ENCODE data around the gene ME3.

The ME3 gene

GRCh38 chr11:86483610-86483939 is 188.8 kb downstream of the ME3 start:
- DNase-seq, result no peak

DNA sequence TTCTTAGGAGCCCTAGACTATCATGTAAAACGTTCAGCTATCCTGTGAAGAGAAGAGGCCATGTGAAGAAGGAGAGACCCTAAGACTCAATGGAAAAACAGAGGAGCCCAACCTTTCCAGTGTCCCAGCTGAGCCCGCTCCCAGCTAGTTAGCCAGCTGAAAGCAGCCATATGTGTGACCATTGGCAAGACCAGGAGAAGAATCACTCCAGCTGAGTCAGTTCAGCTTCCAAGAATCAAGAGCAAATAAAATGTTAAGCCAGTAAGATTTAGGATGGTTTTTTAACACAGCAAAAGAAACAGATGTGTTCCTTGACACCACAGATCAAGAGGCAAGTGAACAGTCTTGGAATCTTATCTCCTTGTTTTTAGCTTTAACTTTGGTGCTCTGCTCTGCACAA is 189.7 kb downstream of the ME3 start:
- DNase-seq, result no peak

DNA sequence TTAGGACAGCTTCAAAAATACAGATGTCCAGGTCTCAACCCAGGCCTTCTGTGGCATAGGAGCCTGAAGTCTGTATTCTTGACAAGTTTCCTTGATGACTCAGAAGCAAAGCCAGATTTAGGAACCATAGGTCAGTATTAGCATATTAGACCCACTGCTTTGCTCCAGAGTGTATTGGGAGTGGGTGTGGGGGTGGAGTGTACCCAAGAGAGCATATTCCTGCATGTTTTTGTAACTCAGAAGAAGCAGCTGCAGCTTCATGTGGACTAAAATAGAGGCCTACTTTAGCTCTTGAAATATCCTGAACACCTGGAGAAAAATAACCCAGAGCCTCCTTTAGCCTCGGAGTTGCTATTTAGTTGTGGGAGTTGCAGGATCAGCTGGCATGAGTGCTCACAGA is 191.0 kb downstream of the ME3 start:
- no peak for DNase-seq

- no peak for DNase-seq
These were observed 194.1 kb downstream of the ME3 start for GRCh38 chr11:86478348-86478747.

DNA sequence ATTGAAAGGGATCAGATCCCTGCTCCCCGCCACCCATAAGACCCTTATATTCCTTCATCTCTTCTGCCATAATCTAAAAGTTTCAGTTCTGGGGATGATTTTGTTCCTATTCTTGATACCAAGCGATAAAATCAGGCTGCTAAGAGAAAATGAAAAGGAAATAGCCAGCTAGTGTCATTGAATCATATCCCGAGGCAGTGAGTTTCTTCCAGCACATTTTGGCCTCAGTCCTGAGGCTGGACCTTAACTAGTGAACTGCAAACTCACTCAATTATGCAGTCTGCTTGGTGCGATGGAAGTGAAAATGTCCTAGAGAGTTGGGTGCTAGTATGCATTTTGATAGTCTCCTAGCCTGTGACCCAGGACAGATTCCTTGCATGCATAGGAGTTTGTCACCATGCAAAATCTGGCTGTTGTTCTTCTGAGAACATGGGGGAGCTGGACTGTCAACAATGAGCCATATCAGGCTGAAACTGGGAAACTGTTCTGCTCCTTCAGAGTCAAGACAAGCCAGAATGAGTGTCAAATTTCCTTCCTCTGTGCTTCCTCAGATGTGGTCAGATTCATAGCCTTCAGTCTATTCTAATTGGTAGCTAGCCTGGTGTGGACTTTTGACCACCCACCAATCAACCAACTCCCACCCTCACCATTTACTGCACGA is 194.8 kb downstream of the ME3 start:
- DNase-seq, result no peak

GRCh38 chr11:86476109-86476861 is 196.1 kb downstream of the ME3 start:
- no peak for DNase-seq

GRCh38 chr11:86475027-86475426 is 197.4 kb downstream of the ME3 start:
- no peak for DNase-seq

DNA sequence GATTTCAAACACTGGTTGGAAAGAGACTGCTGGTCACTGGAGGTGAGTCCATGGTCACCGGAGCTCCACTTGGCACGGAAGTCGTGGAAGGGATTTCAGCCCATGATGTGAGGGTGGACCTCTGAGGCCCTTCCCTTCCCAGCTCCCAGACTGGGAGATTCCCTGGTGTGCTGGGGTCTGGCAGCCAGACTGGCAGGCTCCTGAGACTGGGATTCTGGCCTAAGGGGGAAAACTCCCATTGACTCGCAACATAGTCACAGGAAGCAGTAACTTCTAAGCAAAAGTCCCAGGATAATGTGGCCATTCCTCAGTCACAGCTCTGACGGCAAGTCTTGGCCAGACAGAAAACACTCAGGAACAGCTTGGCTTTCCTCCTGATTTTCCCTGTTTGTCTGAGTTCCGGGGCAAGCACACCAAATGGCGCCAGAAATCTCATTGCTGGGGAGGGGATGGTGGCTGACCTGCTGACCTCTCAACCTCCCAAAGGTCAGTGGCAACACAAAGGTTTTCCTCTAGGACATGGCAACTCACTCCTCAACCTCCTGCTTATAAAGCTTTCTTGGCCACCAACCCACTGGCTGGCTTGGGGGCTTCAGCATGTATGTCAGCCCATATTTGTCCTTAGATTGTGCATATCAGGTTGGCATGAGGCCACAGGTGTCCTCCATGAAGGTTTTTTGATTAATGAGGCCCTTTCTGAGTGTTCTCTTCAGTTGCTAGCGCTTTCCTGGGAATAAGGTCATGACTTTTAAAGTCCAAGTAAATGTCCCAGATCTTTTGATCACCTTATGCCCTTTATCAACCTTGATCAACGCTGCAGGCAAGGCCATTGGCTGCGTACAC is 198.2 kb downstream of the ME3 start:
- no peak for DNase-seq

DNA sequence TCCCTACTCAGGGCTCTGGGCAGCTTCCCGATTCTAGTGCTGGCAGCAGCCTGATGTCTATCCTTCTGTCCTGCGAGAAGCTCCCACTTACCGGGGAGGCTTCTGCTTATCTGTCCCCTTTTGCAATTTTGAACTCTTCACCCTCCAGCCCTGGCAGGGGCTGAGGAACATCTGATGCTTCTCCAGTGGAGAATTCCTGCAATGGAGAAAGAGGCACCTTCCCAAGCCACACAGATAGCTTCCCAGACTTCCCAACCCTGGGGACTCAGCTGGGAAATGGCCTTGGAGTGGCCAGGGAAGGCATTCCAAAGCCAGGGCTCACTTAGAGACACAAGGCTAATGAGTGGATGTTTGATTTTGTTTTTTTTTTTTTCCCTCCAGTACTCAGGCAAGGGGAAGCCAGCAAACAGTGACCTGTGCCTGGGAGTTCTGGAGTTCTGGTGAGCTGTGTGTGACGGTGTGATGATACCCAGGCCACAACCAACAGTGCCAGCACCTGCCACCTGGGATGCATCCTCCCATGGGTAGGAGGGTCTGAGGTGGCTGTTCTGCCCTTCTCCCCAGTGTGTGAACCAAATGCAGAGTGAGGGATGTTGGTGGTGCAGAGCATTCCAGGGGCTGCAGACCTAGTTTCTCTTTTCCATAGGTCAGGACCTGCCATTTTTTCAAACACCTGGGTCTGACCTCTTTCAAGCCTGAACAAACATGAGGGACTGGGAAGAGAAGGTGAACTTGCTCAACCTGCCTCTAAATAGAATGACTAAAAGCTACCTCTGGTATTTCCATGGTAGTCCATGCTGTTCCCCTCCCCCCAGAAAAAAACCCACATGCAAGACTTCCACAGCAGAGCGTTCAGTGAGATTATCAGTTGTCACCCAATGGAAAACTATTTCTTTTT is 202.7 kb downstream of the ME3 start:
- no peak for DNase-seq

- DNase-seq, result no peak
These were observed 204.2 kb downstream of the ME3 start for GRCh38 chr11:86468169-86468568.

DNA sequence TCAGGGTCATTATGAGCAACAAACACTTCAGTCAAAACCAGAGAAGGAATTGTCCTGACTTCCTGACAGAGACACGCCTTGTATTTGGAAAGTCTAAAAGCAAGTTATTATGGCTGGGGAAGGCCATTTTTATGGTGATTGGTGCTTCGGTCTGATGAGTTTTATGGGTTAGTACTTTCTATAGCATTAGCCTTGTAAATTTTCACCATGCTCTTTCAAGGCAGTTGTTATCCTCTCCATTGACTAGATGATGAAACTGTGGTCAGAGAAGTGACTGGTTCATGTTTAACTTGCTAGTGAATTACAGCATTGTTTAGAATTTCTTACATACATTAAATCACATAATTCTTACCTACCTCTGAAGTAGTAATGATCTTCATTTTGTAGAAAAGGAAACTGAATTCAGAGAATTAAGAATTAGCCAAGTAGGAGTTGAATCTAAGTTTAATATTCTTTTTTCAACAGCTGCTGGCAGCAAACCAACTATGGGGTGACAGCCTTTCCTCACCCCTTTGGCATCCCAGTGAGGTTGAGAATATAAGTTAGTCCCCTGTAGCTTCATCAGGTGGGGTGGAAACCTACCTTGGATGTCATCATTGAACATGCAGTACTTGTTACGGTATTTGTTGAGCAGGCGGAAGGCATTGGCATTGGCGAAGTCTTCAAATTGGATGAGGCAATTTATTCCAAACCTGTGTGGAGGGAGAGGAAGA is 207.8 kb downstream of the ME3 start:
- DNase-seq, result no peak

DNA sequence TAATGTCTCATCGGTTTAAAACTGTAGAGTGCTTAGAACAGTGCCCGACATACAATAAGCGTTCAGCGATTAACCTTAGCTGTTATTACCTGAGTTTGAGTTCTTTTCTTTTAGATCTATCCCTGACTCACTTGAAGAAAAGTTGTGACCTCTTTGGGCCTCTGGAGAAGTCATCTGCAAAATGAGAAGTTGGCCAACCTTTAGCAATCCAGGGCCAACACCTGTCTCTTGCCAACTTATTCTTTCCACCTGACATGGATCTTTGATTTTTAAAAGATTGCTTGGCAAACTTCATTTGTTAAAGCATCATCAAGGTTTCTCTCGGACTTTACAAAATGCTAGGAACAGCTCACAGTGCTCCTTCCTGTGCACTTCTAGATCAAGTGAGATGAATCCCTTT is 208.5 kb downstream of the ME3 start:
- DNase-seq, result no peak

DNA sequence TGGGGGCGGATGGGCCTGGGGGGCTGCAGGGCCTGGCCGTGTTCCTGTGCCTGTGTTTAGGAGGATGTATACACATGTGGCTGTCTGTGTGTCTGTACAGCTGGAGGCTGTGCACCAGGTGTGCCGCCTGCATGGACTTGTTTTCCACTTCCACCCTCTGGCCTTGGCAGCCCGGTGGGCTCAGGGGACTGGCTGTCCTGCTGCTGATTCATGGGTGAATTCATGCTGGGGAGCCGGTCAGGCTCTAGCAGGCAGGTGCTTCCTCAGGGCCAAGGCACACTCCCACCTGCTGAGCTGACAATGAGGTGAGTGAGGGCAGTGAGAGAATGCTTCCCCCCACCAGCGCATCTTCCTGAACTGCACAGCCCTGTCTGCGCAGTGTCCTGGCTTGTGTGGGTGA is 209.3 kb downstream of the ME3 start:
- no peak for DNase-seq

DNA sequence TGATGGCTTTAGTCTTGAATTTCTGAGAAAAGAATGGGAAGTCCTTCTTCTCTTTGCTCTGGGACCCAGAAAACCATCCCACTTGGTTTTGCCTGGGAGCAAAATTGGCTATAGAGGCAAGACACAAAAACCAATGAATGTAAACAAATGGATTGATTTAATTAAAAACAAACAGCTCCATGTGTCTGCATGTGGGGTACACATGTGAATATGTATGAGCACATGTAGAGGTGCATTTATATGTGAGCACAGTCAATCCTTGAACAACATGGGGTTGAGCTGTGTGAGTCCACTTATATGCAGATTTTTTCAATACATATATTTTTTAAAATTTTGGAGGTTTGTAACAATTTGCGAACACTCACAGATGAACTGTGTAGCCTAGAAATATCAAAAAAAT is 210.5 kb downstream of the ME3 start:
- DNase-seq, result no peak

DNA sequence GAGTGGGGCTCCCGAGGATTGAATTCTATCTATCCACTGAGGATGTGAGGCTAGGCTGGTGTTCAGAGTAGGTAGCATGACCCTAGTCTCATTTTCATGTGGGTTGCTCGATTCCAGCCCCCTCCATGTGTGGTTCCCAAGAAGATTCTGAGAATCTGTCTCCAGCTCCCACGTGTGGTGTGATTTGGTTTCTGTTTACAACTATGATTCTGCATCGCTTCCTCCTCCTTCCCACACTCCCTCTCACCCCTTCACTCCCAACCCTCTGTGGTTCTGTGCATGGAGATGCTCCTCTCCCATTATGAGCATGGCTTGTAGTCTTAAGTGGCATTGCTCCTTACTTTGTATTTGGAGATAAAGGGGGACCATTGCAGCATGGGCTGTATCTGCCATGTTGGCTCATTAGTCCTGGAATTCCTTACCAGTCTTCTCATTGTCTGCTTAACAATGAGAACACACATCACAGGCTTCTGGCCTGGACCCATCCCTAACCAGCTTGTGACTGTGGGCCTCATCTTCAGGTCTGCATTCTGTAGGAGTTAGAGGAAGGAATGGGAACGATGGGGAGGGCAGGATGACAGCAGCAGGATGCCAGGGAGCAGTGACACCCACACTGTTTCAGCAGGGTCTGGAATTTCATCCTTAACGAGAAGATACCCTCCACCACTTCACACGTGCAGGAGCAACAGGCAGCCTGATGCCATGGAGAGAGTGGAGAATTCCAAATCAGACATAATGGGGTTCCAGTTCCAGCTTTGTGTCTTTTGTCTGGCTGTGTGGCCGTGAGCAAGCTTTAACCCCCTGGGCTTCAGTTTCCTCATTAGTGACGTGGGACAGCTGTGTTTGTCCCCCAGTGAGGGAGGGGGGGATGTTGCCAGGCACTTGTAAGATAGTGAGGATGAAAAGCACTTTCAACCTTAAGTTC is 211.7 kb downstream of the ME3 start:
- no peak for DNase-seq

DNA sequence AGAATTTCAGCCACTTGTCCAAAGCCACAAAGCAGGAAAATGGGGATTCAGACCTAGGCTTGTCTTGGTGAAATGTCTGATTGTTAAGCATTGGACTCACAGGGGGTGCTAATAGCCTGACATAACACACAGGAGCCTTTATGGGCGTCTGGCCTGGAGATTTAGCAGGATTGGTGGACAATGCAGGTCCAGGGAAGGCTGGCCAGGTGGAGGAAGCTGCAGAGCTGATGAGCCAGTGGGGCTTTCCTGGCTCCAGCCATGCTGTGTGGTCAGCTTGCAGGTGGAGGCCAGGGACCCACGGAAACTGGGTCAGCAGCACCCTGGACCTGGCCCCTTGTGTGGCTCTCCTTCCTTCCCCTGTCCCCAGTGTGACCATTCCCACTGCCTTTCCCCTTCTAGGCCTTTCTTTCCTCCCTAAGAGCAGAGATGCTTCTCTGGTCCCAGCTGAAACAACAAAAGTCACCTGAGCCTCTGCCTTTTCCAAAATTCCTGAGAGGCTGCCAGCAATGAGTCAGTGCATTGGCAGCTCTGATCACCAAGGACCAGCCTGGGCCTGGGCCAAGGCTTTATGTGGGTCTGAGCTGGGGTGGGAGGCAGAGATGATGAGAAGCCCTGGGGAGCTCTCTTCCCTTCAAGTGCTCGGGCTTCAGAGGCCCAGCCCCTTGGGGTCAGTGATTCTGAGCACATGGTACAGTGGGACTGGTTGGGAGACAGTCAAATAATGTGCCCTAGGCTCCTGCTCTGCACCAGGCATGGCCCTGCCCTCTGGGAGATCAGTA is 212.5 kb downstream of the ME3 start:
- no peak for DNase-seq

- no peak for DNase-seq
These were observed 213.4 kb downstream of the ME3 start for GRCh38 chr11:86459002-86459385.

GRCh38 chr11:86458294-86459001 is 214.0 kb downstream of the ME3 start:
- no peak for DNase-seq

DNA sequence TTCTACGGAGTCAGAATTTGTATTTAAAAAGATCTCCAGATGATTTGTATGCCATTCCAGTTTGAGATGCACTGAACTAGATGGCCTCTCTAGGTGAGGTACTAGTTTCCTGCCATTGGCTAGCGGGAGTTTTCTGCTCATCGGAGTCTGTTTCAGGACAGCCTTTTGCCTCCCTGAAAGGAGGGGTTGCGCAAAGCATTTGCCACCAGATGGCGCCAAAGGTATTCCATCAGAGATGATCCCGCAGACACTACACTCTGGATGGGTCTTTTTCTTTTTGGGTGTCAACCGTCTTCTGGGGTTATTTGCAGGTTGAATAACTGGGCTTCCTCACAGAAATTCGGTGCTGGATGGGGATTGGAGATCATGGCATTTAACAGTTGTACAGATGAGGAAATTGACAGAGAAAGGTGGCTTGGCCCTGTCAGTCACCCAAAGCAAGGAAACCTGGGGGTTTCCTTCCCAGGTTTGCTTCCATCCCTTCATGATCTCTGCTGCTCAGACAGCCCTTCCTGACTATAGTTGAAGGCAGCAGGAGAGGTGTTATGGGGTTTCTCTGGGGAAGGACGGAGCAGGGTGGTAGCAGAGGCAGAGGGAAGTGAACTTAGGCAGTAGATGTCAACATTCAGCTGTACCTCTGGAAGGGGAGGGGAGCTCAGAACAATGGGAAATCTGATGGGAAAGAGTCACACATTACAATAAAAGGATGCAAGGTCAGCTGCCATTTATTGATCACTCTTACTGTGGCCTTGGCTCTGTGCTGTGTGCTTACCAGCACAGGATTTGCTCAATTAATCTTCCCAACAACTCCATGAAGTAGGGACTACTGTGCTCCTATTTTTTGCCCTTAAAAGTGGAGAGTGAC is 216.1 kb downstream of the ME3 start:
- peak; percentile 26 to 77 (median 48) for DNase-seq
